Right atrium auricular region (tissue), 2 donors: ENCODE measurements around the gene EEF2. TPM values are rescaled to one million over a fixed set of nuclear protein-coding genes. Genes with fewer than 3 reads are reported as not detected.
A peak's percentile ranks its signal among the peaks of the same experiment; 100 is the strongest.
"Not testable (repeated sequence)": the region's sequence is repeated elsewhere in the genome, so short reads cannot be mapped to it uniquely, and the experiment has no call there.

Experiments
- DNase-seq: peaks from one replicate; pipeline ENCODE4 v3.0.0-alpha.2; 2019; ENCODE audit warnings: low spot score
- H3K27ac ChIP-seq, 2 donors: fragments of 200-600 bp; sonication (generic); 1 replicate in 1 of 2; 2 replicates in 1 of 2; pipeline ENCODE4 v1.5.1; 2016 to 2019
- H3K27me3 ChIP-seq, 2 donors: fragments of 200-600 bp; sonication (generic); one replicate each; pipeline versions ENCODE4 v1.5.1 to v1.6.0; 2017 to 2019
- H3K36me3 ChIP-seq: fragments of 200-600 bp; sonication (generic); one replicate; pipeline ENCODE4 v1.5.1; 2016
- H3K4me1 ChIP-seq, 2 donors: fragments of 200-600 bp; sonication (generic); one replicate each; pipeline versions ENCODE4 v1.5.1 to v1.6.0; 2017 to 2019
- H3K4me3 ChIP-seq, 2 donors: fragments of 200-600 bp; sonication (generic); 1 replicate in 1 of 2; 2 replicates in 1 of 2; pipeline ENCODE4 v1.5.1; 2017 to 2019; ENCODE audit warnings: mild to moderate bottlenecking in 1 of 2, moderate library complexity in 1 of 2
- H3K9me3 ChIP-seq, 2 donors: fragments of 200-600 bp; sonication (generic); one replicate each; pipeline ENCODE4 v1.5.1; 2019
- CTCF ChIP-seq, 2 donors: fragments of 200-600 bp; sonication (generic); IDR thresholded peaks; one replicate each; pipeline ENCODE4 v1.5.1; 2019; ENCODE audit warnings: antibody characterized with exemption in 2 of 2
- total RNA-seq, 2 donors: library from RNA; depleted of rRNA; stranded (reverse); fragments of >200 nt; gene quantifications; one replicate each; pipeline ENCODE4 v1.1.0, GENCODE V29; 2016

EEF2 gene
- total RNA-seq, 2 donors from 2014 or later, result 1,205 to 1,737 TPM

GRCh38 chr19:3968556-3969434 lies 16.5 kb downstream of the EEF2 start:
- H3K27ac ChIP-seq, result peak overlapping the region; percentile 99 to 100
- peak; percentile 97 for DNase-seq
- peak overlapping the region; percentile 4 to 95 for H3K4me3 ChIP-seq
- H3K36me3 ChIP-seq, result peaks cover 51% of the 10 kb centered on the region
- no peak for TF ChIP-seq CTCF (IDR thresholded peaks at IDR 0.05)
- peaks cover 0 to 63% of the 10 kb centered on the region in 2 donors for H3K4me1 ChIP-seq
- H3K27me3 ChIP-seq, result no peaks in the 10 kb centered on the region
- no peaks in the 10 kb centered on the region for H3K9me3 ChIP-seq

GRCh38 chr19:3967983-3968382 lies 17.3 kb downstream of the EEF2 start:
- H3K27me3 ChIP-seq, H3K9me3 ChIP-seq, DNase-seq: not testable (repeated sequence)
- peaks cover 0 to 63% of the 10 kb centered on the region in 2 donors for H3K4me1 ChIP-seq
- peaks cover 59% of the 10 kb centered on the region for H3K36me3 ChIP-seq
- H3K27ac ChIP-seq, result peak overlapping the region; percentile 99 to 100
- H3K4me3 ChIP-seq, result peak overlapping the region in 1 of 2 donors; percentile 17

GRCh38 chr19:3966051-3967017 lies 18.9 kb downstream of the EEF2 start:
- peak overlapping the region in 1 of 2 donors; percentile 2 for H3K4me3 ChIP-seq
- H3K9me3 ChIP-seq, result no peaks in the 10 kb centered on the region
- H3K4me1 ChIP-seq, result peaks cover 0 to 70% of the 10 kb centered on the region in 2 donors
- H3K36me3 ChIP-seq, result peaks cover 75% of the 10 kb centered on the region
- DNase-seq, result no peak
- no peak for TF ChIP-seq CTCF (IDR thresholded peaks at IDR 0.05)
- no peaks in the 10 kb centered on the region for H3K27me3 ChIP-seq
- H3K27ac ChIP-seq, result peak overlapping the region; percentile 99 to 100

- Histone ChIP-seq H3K4me1 (peaks cover 0 to 65% of the 10 kb centered on the region in 2 donors), H3K36me3 (peaks cover 93% of the 10 kb centered on the region), H3K9me3 (no peaks in the 10 kb centered on the region), H3K27ac (peak overlapping the region; percentile 99 to 100), H3K4me3 (no peak overlapping the region), H3K27me3 (no peaks in the 10 kb centered on the region)
- TF ChIP-seq CTCF (IDR thresholded peaks at IDR 0.05), result no peak
- DNase-seq, result no peak
Measured at GRCh38 chr19:3964256-3965194, 20.7 kb downstream of the EEF2 start.

- DNase-seq, result no peak
- no peak for TF ChIP-seq CTCF (IDR thresholded peaks at IDR 0.05)
- Histone ChIP-seq H3K36me3 (peaks cover 98% of the 10 kb centered on the region), H3K27ac (peak overlapping the region; percentile 99 to 100), H3K9me3 (no peaks in the 10 kb centered on the region), H3K4me1 (peaks cover 0 to 56% of the 10 kb centered on the region in 2 donors), H3K4me3 (no peak overlapping the region), H3K27me3 (no peaks in the 10 kb centered on the region)
Measured at GRCh38 chr19:3963458-3964255, 21.6 kb downstream of the EEF2 start.
